Measurements from ENCODE around the gene SPEN. TPM values are rescaled to one million over a fixed set of nuclear protein-coding genes. Genes with fewer than 3 reads are reported as not detected.

The SPEN gene
- total and polyA plus RNA-seq, 9 of the 15 experiments (the other 6 are each of a cell fraction or from before 2014, with no cell fraction given): 5.7 to 87.5 (median 27.2) TPM

DNA sequence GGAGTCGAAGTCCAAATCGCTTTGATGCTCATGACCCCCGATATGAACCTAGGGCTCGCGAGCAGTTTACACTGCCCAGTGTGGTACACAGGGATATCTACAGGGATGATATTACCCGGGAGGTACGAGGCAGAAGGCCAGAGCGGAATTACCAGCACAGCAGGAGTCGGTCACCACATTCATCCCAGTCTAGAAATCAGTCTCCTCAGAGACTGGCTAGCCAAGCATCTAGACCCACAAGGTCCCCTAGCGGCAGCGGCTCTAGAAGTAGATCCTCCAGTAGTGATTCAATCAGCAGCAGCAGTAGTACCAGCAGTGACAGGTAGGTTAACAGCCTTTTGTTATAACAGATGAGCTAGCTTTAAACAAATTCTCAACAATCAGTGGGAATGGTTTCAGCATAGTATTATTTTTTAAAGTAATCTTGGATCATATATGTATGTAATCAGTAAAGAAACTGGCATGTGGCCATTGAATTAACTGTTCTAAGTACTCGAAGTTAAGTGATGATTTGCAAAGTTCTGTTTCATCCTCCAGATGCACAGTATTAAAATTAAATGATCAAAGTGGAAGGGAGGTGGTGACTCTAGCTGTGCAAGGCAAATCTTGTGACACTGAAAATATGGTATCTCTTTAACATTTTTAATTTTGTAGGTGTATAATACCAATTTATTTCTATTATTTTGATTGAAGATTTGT, 29.0 kb downstream of the SPEN start (continued):
- TF ChIP-seq, protein P1, sequence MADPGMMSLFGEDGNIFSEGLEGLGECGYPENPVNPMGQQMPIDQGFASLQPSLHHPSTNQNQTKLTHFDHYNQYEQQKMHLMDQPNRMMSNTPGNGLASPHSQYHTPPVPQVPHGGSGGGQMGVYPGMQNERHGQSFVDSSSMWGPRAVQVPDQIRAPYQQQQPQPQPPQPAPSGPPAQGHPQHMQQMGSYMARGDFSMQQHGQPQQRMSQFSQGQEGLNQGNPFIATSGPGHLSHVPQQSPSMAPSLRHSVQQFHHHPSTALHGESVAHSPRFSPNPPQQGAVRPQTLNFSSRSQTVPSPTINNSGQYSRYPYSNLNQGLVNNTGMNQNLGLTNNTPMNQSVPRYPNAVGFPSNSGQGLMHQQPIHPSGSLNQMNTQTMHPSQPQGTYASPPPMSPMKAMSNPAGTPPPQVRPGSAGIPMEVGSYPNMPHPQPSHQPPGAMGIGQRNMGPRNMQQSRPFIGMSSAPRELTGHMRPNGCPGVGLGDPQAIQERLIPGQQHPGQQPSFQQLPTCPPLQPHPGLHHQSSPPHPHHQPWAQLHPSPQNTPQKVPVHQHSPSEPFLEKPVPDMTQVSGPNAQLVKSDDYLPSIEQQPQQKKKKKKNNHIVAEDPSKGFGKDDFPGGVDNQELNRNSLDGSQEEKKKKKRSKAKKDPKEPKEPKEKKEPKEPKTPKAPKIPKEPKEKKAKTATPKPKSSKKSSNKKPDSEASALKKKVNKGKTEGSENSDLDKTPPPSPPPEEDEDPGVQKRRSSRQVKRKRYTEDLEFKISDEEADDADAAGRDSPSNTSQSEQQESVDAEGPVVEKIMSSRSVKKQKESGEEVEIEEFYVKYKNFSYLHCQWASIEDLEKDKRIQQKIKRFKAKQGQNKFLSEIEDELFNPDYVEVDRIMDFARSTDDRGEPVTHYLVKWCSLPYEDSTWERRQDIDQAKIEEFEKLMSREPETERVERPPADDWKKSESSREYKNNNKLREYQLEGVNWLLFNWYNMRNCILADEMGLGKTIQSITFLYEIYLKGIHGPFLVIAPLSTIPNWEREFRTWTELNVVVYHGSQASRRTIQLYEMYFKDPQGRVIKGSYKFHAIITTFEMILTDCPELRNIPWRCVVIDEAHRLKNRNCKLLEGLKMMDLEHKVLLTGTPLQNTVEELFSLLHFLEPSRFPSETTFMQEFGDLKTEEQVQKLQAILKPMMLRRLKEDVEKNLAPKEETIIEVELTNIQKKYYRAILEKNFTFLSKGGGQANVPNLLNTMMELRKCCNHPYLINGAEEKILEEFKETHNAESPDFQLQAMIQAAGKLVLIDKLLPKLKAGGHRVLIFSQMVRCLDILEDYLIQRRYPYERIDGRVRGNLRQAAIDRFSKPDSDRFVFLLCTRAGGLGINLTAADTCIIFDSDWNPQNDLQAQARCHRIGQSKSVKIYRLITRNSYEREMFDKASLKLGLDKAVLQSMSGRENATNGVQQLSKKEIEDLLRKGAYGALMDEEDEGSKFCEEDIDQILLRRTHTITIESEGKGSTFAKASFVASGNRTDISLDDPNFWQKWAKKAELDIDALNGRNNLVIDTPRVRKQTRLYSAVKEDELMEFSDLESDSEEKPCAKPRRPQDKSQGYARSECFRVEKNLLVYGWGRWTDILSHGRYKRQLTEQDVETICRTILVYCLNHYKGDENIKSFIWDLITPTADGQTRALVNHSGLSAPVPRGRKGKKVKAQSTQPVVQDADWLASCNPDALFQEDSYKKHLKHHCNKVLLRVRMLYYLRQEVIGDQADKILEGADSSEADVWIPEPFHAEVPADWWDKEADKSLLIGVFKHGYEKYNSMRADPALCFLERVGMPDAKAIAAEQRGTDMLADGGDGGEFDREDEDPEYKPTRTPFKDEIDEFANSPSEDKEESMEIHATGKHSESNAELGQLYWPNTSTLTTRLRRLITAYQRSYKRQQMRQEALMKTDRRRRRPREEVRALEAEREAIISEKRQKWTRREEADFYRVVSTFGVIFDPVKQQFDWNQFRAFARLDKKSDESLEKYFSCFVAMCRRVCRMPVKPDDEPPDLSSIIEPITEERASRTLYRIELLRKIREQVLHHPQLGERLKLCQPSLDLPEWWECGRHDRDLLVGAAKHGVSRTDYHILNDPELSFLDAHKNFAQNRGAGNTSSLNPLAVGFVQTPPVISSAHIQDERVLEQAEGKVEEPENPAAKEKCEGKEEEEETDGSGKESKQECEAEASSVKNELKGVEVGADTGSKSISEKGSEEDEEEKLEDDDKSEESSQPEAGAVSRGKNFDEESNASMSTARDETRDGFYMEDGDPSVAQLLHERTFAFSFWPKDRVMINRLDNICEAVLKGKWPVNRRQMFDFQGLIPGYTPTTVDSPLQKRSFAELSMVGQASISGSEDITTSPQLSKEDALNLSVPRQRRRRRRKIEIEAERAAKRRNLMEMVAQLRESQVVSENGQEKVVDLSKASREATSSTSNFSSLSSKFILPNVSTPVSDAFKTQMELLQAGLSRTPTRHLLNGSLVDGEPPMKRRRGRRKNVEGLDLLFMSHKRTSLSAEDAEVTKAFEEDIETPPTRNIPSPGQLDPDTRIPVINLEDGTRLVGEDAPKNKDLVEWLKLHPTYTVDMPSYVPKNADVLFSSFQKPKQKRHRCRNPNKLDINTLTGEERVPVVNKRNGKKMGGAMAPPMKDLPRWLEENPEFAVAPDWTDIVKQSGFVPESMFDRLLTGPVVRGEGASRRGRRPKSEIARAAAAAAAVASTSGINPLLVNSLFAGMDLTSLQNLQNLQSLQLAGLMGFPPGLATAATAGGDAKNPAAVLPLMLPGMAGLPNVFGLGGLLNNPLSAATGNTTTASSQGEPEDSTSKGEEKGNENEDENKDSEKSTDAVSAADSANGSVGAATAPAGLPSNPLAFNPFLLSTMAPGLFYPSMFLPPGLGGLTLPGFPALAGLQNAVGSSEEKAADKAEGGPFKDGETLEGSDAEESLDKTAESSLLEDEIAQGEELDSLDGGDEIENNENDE (IDR thresholded peaks at IDR 0.05; ENCODE audit: low read depth, low read length): no peak
- no peak for TF ChIP-seq NFATC3 (IDR thresholded peaks at IDR 0.05)
- TF ChIP-seq ATF7 (IDR thresholded peaks at IDR 0.05): no peak
- no peak for TF ChIP-seq ILK (tag; IDR thresholded peaks at IDR 0.05; ENCODE audit: borderline replicate concordance, low read depth)
- TF ChIP-seq, protein P2, sequence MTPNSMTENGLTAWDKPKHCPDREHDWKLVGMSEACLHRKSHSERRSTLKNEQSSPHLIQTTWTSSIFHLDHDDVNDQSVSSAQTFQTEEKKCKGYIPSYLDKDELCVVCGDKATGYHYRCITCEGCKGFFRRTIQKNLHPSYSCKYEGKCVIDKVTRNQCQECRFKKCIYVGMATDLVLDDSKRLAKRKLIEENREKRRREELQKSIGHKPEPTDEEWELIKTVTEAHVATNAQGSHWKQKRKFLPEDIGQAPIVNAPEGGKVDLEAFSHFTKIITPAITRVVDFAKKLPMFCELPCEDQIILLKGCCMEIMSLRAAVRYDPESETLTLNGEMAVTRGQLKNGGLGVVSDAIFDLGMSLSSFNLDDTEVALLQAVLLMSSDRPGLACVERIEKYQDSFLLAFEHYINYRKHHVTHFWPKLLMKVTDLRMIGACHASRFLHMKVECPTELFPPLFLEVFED (CRISPR knock-in tag; conservative IDR thresholded peaks at IDR 0.05): no peak
- TF ChIP-seq HDGF (IDR thresholded peaks at IDR 0.05): no peak
- TF ChIP-seq HNRNPL (IDR thresholded peaks at IDR 0.05; ENCODE audit: low read depth, low read length): no peak
- no peak for TF ChIP-seq POLR2AphosphoS5 (IDR thresholded peaks at IDR 0.05; ENCODE audit: control insufficient read depth, insufficient read depth, low read depth, low read length)
- peak in 1 of 2 experiments; percentile 83; a peak in 2 of 4 replicates for TF ChIP-seq ARNT (IDR thresholded peaks at IDR 0.05)
- TF ChIP-seq SETDB1 (IDR thresholded peaks at IDR 0.05; ENCODE audit: low read length): no peak
- no peak for TF ChIP-seq TSC22D4 (tag; IDR thresholded peaks at IDR 0.05)
- TF ChIP-seq, protein P3, sequence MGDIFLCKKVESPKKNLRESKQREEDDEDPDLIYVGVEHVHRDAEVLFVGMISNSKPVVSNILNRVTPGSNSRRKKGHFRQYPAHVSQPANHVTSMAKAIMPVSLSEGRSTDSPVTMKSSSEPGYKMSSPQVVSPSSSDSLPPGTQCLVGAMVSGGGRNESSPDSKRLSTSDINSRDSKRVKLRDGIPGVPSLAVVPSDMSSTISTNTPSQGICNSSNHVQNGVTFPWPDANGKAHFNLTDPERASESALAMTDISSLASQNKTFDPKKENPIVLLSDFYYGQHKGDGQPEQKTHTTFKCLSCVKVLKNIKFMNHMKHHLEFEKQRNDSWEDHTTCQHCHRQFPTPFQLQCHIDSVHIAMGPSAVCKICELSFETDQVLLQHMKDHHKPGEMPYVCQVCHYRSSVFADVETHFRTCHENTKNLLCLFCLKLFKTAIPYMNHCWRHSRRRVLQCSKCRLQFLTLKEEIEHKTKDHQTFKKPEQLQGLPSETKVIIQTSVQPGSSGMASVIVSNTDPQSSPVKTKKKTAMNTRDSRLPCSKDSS (IDR thresholded peaks at IDR 0.05; ENCODE audit: low read depth, partially characterized antibody): no peak
- TF ChIP-seq PCBP2 (IDR thresholded peaks at IDR 0.05; ENCODE audit: low read depth, low read length, poor library complexity, severe bottlenecking): no peak
- TF ChIP-seq, protein P4, sequence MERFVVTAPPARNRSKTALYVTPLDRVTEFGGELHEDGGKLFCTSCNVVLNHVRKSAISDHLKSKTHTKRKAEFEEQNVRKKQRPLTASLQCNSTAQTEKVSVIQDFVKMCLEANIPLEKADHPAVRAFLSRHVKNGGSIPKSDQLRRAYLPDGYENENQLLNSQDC (CRISPR knock-in tag; IDR thresholded peaks at IDR 0.05): no peak

Data from K562 (cell line).